Nucleus accumbens (tissue), 56 donors: ENCODE data around the gene NFIB.

Source experiments
- DNase-seq, 56 donors: peaks; one replicate each; lab custom pipeline; 2025; lab: John Stamatoyannopoulos, UW

NFIB gene

GRCh38 chr9:14058325-14058688 is 255.6 kb downstream of the NFIB start:
- no peak for DNase-seq

- no peak for DNase-seq
These were observed 256.3 kb downstream of the NFIB start for GRCh38 chr9:14057368-14058324.

- DNase-seq = no peak
These were observed 257.6 kb downstream of the NFIB start for GRCh38 chr9:14056316-14056861.

GRCh38 chr9:14054096-14054495 is 259.8 kb downstream of the NFIB start:
- no peak for DNase-seq

- DNase-seq = no peak
These were observed 261.6 kb downstream of the NFIB start for GRCh38 chr9:14052359-14052758.

- no peak for DNase-seq
These were observed 262.5 kb downstream of the NFIB start for GRCh38 chr9:14051419-14051818.

GRCh38 chr9:14043483-14043882 is 270.5 kb downstream of the NFIB start:
- DNase-seq = no peak

GRCh38 chr9:14037331-14037730 is 276.6 kb downstream of the NFIB start:
- DNase-seq = no peak

GRCh38 chr9:14033067-14033466 is 280.9 kb downstream of the NFIB start:
- no peak for DNase-seq
